D721Med (cell line): Measurements from ENCODE around the gene SPG7.

Source experiments
- DNase-seq: peaks from one replicate; pipeline ENCODE4 v3.0.0; 2011; ENCODE audit warnings: low spot score; ENCODE audit not compliant: insufficient read length
- FAIRE-seq: peaks from 2 replicates; lab custom pipeline; 2011; peaks lifted over from hg19 to GRCh38; lab: Jason Lieb, UNC
- TF ChIP-seq, protein P1 (sequence below): IDR thresholded peaks from 2 replicates; pipeline ENCODE4 v1.5.1; 2012; ENCODE audit warnings: mild to moderate bottlenecking, control low read depth; ENCODE audit not compliant: insufficient read depth; ENCODE audit errors: missing control alignments

Gene SPG7

DNA sequence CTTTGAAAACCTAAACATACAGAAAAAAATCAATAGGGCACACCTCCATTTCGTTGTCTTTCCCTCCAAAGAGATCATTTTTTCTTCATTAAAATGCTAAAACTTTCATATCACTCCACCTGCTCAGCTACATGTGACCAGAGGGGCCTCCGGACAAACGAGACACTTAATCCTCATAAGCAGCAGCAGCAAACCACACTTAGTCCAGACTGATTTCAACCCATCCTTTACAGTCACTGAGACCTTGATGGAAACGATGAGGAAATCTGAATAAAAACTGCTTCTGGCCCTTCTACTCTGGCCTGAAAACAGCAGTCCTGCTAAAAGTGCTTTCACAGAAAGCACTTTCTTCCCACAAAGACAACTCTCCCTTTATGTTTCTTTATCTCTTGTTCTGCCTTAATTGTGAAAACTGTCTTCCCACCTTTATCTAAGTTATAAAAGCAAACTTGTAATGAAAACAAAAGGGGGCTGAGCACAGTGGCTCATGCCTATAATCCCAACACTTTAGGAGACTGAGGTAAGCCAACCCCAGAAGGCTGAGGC, 22.4 kb upstream of the SPG7 start:
- TF ChIP-seq, protein P1, sequence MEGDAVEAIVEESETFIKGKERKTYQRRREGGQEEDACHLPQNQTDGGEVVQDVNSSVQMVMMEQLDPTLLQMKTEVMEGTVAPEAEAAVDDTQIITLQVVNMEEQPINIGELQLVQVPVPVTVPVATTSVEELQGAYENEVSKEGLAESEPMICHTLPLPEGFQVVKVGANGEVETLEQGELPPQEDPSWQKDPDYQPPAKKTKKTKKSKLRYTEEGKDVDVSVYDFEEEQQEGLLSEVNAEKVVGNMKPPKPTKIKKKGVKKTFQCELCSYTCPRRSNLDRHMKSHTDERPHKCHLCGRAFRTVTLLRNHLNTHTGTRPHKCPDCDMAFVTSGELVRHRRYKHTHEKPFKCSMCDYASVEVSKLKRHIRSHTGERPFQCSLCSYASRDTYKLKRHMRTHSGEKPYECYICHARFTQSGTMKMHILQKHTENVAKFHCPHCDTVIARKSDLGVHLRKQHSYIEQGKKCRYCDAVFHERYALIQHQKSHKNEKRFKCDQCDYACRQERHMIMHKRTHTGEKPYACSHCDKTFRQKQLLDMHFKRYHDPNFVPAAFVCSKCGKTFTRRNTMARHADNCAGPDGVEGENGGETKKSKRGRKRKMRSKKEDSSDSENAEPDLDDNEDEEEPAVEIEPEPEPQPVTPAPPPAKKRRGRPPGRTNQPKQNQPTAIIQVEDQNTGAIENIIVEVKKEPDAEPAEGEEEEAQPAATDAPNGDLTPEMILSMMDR: no peak
- DNase-seq: no peak
- FAIRE-seq: no peak

DNA sequence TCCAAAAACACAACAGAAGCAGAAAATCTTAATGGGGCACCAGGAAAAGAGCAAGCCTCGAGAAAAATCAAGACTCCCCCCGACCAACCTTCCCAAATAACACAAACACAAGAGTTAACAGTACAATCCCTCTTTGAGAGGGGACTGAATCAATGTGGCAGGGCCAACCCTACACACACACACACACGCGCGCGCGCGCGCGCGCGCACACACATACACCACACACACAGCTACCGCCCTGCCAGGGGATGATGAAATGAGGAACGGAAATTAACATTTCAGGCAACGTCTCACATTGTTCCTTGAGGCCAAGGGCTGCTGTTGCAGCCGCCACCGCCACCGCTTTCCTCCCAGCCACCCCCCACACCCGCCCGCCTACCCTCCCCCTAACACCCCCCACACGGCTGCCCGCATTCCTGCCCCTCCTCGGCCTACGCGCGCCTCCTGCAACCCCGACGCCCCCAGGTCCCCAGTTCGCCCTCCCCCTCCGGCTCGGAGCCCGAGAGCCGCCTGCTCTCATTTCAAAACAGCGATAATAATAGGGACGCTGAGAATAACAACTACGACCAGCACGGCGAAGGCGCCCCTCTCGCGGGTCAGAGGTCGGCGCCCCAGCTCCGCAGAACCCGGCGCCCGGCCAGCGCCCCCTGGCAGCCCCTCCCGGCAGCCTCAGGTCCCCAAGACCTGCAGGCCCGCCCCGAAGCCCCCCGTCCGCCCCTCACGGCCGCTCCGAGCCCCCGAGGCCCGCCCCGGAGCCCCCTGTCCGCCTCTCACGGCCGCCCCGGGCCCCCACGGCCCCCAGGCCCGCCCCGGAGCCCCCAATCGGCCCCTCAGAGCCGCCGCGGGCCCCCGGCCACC, 18.9 kb upstream of the SPG7 start:
- FAIRE-seq: no peak
- DNase-seq: no peak
- TF ChIP-seq, protein P1: no peak

DNA sequence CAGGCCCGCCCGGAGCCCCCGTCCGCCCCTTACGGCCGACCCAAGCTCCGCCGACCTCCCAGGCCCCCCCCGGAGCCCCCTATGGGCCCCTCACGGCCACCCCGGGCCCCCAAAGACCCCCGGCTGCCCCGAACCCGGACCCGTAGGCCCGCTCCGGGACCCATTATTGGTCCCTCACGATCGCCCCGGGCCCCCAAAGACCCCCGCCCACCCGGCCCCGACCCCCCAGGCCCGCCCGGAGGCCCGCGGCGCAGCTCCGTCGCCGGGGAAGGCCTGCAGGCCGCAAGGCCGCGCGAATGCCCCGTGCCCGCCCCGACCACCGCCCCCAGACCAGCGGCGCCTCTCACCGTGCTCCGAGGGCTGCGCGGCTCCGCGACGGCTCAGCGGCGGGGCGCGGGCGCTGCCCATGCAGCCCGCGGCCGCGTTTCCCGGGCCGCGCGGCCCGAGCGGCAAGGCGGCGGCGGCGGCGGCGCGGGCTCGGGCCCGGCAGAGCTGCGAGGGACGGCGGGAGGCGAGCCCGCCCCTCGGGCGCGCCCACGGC, 18.2 kb upstream of the SPG7 start:
- FAIRE-seq: no peak

DNA sequence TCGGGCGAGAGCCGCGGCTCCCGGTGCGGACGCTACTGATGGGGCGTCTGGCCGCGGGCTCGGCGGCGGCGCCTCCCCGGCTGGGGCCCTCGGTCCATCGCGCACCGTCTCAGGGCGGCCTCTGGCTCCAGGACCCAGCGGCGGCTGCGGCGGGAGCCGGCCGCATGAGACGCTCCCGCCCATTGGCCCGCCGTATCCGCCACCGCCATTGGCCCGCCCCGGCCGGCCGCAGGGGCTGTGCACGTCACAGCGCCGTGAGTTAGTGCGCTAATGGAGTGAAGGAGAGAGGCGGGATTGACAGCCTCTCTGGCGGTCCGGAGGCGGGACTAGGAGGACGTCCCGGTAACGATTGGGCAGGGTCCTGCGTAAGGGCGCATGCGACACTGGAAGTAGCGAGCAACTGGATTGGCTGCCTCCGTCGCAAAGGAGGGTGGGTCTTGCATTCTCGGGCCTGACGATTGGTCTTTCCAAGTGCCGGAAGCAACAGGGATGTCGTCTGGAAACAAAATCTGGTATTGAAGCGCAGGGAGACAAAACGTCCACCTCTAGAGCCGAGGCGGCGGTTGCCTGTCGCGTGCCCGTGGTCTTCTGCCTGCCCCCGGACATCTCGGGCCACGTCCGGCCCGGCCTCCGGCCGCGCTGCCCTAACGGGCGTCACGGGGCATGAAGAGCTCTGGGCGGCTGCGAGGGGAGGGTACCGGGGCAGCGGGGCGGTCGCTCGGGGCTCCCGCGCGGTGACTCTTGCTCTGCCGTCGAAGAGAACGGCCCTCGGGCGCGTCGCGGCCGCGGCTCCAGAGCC, 17.6 kb upstream of the SPG7 start, which contains the start of gene ANKRD11:
Gene ANKRD11, minus strand, starts transcription at position 123 of the 799 bp plus-strand sequence. CDS start 173,542 bp downstream, outside the sequence.
- DNase-seq (peak; percentile 64), FAIRE-seq (no peak)
- TF ChIP-seq, protein P1: no peak

More for the DNA sequence above, 18.2 kb upstream of the SPG7 start:
- TF ChIP-seq, protein P1: no peak
- DNase-seq: no peak

DNA sequence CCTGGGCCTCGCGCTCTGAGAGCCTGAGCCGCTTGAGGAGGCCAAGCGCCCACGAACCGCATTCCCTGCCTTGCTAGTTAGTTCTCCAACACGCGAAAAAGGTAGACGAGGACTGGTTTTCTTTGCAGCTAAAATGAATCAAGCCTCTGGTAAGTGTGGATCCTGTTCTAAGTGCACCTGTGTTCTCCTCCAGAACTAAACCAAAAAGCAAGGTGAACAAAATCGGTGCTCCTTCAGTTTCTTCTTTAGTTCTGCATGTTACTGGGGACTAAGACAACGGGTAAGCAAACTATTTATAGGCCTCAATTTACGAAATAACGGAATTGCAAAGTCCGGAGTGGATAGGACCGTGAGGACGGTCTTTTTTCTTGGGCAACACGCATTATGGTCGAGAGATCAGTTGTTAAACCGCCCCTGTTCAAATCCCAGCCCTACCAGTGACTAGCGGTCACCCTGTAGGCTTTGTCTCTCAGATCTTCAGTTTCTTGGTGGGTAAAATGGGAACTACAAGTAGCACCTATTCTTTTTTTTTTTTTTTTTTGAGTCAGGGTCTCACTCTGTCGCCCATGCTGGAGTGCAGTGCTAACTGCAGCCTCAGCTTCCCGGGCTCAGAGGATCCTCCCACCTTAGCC, 16.8 kb upstream of the SPG7 start:
- TF ChIP-seq, protein P1: no peak
- FAIRE-seq: no peak
- no peak for DNase-seq

DNA sequence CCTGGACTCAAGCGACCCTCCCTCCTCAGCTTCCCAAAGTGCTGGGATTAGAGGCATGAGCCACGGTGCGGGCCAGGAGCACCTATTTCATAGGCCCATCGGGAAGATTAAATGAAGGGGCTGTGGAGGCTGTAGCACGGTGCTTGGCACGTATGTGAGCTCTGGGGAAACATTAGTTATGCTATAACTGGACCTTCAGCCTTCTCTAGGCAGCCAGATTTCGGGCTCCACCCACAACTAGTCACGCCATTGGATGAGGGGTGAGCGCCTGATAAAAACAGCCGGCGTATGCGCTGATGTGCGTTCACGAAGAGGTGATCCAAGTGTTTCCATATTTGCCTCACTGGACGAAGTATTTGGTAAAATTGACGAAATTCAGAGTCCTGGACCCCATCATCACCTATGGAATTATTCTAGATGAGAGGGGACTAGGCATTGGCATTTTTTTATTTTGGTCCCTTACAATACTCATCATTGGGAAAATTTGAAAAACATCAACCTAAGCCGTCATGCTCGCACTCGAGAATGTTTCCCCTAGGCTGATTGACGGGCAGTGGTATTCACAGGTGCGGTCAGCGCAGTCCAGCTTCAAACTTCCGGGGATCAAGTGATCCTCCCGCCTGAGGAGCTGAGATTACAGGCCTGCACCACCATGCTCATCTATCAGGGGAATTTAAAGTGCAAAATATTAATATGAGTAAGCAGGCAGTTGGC, 16.1 kb upstream of the SPG7 start:
- DNase-seq (peak; percentile 33), FAIRE-seq (no peak)
- TF ChIP-seq, protein P1: no peak
